OCI-LY1 (cell line): ENCODE measurements around the gene TIMM21.

Experiments
- EZH2 ChIP-seq: fragments of 200-600 bp; sonication (generic), shearing (Covaris generic); IDR thresholded peaks from 2 replicates; pipeline ENCODE4 v1.8.0; 2017; ENCODE audit warnings: borderline replicate concordance, mixed run types, mild to moderate bottlenecking, antibody characterized with exemption, low read length, moderate library complexity, mixed read lengths
- TF ChIP-seq, protein P1 (sequence below): fragments of 200-600 bp; sonication (generic), shearing (Covaris generic); IDR thresholded peaks from 2 replicates; pipeline ENCODE4 v1.5.1; 2017; ENCODE audit warnings: mild to moderate bottlenecking, antibody characterized with exemption, low read length, moderate library complexity, mixed read lengths

DNA sequence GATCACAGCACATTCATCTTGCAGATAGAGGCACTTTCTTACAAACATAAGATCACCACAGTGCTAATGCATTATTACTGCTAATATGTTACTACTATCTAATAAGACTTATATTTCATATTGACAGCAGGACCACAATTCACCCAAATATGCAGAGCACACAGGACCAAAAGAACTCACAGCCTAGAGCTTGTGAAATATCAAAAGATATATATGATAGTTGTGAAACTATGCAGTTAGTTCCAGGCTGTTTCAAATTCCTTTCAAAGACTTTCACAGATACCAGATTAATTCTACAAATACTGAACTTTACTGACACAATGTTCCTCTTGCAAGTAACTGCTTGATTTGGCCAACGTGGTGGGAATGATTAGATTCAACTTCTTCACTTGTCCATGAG lies 23.7 kb upstream of the TIMM21 start:
- TF ChIP-seq, protein P1, sequence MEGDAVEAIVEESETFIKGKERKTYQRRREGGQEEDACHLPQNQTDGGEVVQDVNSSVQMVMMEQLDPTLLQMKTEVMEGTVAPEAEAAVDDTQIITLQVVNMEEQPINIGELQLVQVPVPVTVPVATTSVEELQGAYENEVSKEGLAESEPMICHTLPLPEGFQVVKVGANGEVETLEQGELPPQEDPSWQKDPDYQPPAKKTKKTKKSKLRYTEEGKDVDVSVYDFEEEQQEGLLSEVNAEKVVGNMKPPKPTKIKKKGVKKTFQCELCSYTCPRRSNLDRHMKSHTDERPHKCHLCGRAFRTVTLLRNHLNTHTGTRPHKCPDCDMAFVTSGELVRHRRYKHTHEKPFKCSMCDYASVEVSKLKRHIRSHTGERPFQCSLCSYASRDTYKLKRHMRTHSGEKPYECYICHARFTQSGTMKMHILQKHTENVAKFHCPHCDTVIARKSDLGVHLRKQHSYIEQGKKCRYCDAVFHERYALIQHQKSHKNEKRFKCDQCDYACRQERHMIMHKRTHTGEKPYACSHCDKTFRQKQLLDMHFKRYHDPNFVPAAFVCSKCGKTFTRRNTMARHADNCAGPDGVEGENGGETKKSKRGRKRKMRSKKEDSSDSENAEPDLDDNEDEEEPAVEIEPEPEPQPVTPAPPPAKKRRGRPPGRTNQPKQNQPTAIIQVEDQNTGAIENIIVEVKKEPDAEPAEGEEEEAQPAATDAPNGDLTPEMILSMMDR, result no peak
- no peak for TF ChIP-seq EZH2
